ENCODE results near the gene GDAP1L1. TPM values are rescaled to one million over a fixed set of nuclear protein-coding genes. Genes with fewer than 3 reads are reported as not detected.

The GDAP1L1 gene
- total RNA-seq, 2 experiments from 2014 or later, result not detected

Other genes with a start within 250 kb of the GDAP1L1 start
- under 1 TPM in 1 of 2 experiments, not detected in 1; 0.10 TPM for gene JPH2, start 60.1 kb upstream of the GDAP1L1 start, total RNA-seq
- gene OSER1, start 36.5 kb upstream of the GDAP1L1 start, total RNA-seq, result 10 to 100 TPM; 19.1 to 19.9 TPM
- 1 to 10 TPM; 2.7 to 2.9 TPM for gene FITM2, start 63.9 kb downstream of the GDAP1L1 start, total RNA-seq
- not detected for gene R3HDML, start 89.7 kb downstream of the GDAP1L1 start, total RNA-seq
- not detected for gene HNF4A, start 108.4 kb downstream of the GDAP1L1 start, total RNA-seq
- gene TTPAL, start 228.6 kb downstream of the GDAP1L1 start, total RNA-seq, result 10 to 100 TPM; 18.0 to 18.4 TPM